HFFc6 (cell line): Measurements from ENCODE around the gene ARHGEF7. TPM values are rescaled to one million over a fixed set of nuclear protein-coding genes. Genes with fewer than 3 reads are reported as not detected.
"Not testable (repeated sequence)": the region's sequence is repeated elsewhere in the genome, so short reads cannot be mapped to it uniquely, and the experiment has no call there.

ENCODE experiments used
- DNase-seq: peaks from one replicate; pipeline ENCODE4 v3.0.0-alpha.2; 2018
- H3K27ac Mint-ChIP-seq: 2 replicates; pipeline ENCODE4 v1.8.0; 2020; ENCODE audit warnings: mild to moderate bottlenecking, mixed read lengths
- H3K27me3 Mint-ChIP-seq: 2 replicates; pipeline ENCODE4 v1.8.0; 2021; ENCODE audit warnings: mild to moderate bottlenecking, moderate library complexity, mixed read lengths; ENCODE audit not compliant: insufficient read depth
- H3K36me3 Mint-ChIP-seq: 2 replicates; pipeline ENCODE4 v1.8.0; 2021; ENCODE audit warnings: low read depth, mixed read lengths
- H3K4me1 Mint-ChIP-seq: 2 replicates; pipeline ENCODE4 v1.8.0; 2020; ENCODE audit warnings: low read depth, mixed read lengths
- H3K4me3 Mint-ChIP-seq: 2 replicates; pipeline ENCODE4 v1.8.0; 2020; ENCODE audit warnings: mild to moderate bottlenecking, moderate library complexity, mixed read lengths
- H3K9me3 Mint-ChIP-seq: 2 replicates; pipeline ENCODE4 v1.8.0; 2020; ENCODE audit warnings: mild to moderate bottlenecking, mixed read lengths
- CTCF ChIP-seq: fragments of 200-600 bp; sonication (generic); IDR thresholded peaks from 2 replicates; pipeline ENCODE4 v1.5.0; 2021; ENCODE audit warnings: antibody characterized with exemption, mild to moderate bottlenecking
- total RNA-seq, 6 experiments: library from RNA; stranded (reverse); fragmentation: NEBNext Ultra II Directional; extraction: Animal tissue kit (Norgen Biotek cat#: 25700); gene quantifications; 2 replicates in 1 of 6; 3 replicates in 5 of 6; pipeline ENCODE4 v1.2.3, GENCODE V29; 2021

ARHGEF7 gene
- total RNA-seq, 6 experiments from 2014 or later, result 32.3 to 38.1 (median 35.0) TPM

- Mint-ChIP-seq H3K27me3 (peaks cover 32% of the 10 kb centered on the region), H3K4me1 (no peaks in the 10 kb centered on the region), H3K9me3 (peaks cover 30% of the 10 kb centered on the region), H3K36me3 (peaks cover 18% of the 10 kb centered on the region; the same call in 1 of the 2 replicates), H3K27ac (no peak overlapping the region), H3K4me3 (no peak overlapping the region)
- no peak for TF ChIP-seq CTCF
- DNase-seq, result peak; percentile 8
Observed at GRCh38 chr13:111074826-111075225, 40.3 kb upstream of the ARHGEF7 start.

DNA sequence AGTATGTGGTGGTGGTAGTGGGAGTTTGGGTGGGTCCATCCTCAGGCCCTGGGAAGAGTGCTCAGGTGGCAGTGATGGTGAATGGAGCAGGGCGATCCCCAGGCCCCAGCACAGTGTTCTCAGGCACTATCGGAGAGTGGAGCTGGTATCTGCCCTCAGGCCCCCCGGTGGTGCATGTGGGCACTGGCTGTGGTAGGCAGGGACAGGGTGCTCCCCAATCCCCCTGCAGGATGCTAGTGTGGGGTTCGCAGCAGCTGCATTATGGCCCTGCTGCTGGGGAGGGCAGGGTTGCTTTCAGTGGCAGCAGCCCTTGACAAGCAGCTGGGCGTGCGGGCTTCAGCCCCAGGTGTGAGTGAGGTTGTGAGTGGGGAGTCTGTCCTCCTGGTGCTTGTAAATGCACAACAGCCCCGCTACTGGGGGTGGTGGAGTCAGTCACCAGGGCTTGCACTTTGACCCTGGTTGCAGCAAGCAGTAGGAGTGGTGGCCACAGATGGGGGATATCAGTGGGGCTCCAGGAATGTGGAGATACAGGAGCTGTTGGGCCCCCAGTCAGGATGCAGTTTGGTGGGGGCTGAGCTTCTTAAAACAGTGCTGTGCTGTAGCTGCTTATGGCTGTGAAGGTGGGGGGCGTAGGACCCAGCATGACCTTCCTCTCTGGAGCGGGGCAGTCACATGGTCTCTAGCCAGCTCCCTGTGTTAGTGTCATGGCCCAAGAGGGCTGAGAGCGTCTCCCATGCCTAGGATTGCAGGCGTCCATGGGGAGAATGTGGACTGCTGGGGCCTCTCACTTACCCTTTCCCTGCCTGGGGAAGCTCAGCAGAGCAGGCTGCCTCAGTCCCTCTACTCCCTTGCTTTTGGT is 38.7 kb upstream of the ARHGEF7 start:
- no peak overlapping the region for H3K27ac Mint-ChIP-seq
- peaks cover 31% of the 10 kb centered on the region for H3K27me3 Mint-ChIP-seq
- H3K36me3 Mint-ChIP-seq, result peaks cover 9% of the 10 kb centered on the region; the same call in 1 of the 2 replicates
- peak; percentile 35 for TF ChIP-seq CTCF
- DNase-seq, result no peak
- no peak overlapping the region for H3K4me3 Mint-ChIP-seq
- no peaks in the 10 kb centered on the region for H3K4me1 Mint-ChIP-seq
- peaks cover 19% of the 10 kb centered on the region for H3K9me3 Mint-ChIP-seq

- H3K27ac Mint-ChIP-seq, result no peak overlapping the region
- peaks cover 31% of the 10 kb centered on the region for H3K27me3 Mint-ChIP-seq
- no peaks in the 10 kb centered on the region for H3K4me1 Mint-ChIP-seq
- no peak for DNase-seq
- no peak for TF ChIP-seq CTCF
- H3K4me3 Mint-ChIP-seq, result no peak overlapping the region
- peaks cover 6% of the 10 kb centered on the region; the same call in 1 of the 2 replicates for H3K9me3 Mint-ChIP-seq
- peaks cover 6% of the 10 kb centered on the region; the same call in 1 of the 2 replicates for H3K36me3 Mint-ChIP-seq
Observed at GRCh38 chr13:111079375-111079774, 35.7 kb upstream of the ARHGEF7 start.

- peaks cover 29% of the 10 kb centered on the region for H3K27me3 Mint-ChIP-seq
- no peak overlapping the region for H3K4me3 Mint-ChIP-seq
- no peaks in the 10 kb centered on the region for H3K9me3 Mint-ChIP-seq
- DNase-seq, result no peak
- no peak for TF ChIP-seq CTCF
- H3K36me3 Mint-ChIP-seq, result no peaks in the 10 kb centered on the region
- no peaks in the 10 kb centered on the region for H3K4me1 Mint-ChIP-seq
- H3K27ac Mint-ChIP-seq, result no peak overlapping the region
Observed at GRCh38 chr13:111080642-111081041, 34.5 kb upstream of the ARHGEF7 start.

DNA sequence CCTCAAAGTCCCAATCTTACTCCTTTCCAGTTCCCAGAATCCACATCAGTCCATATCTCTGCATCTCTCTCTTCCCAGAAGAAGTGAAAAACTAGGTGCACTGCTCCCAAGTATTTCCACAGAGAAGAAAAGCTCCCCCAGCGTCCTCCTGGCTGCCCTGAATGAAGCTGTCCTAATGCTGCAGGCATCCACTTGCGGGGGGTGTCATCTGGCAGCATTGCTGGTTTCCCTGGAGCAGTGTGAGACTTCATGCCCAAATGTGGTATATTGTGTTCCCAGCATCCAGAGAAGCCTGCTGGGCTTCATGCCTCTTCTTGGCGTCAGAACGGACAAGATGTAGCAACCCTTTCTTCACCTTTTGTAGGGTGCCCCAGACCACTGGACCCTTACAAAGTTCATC is 32.9 kb upstream of the ARHGEF7 start:
- no peak for TF ChIP-seq CTCF
- Mint-ChIP-seq H3K4me3 (no peak overlapping the region), H3K4me1 (no peaks in the 10 kb centered on the region), H3K36me3 (no peaks in the 10 kb centered on the region), H3K9me3 (no peaks in the 10 kb centered on the region), H3K27me3 (peaks cover 30% of the 10 kb centered on the region), H3K27ac (no peak overlapping the region)
- no peak for DNase-seq

GRCh38 chr13:111082769-111083168 is 32.3 kb upstream of the ARHGEF7 start:
- H3K27ac Mint-ChIP-seq, H3K36me3 Mint-ChIP-seq, DNase-seq, H3K4me1 Mint-ChIP-seq, H3K9me3 Mint-ChIP-seq, H3K4me3 Mint-ChIP-seq: not testable (repeated sequence)
- peaks cover 25% of the 10 kb centered on the region for H3K27me3 Mint-ChIP-seq

GRCh38 chr13:111083693-111084092 is 31.4 kb upstream of the ARHGEF7 start:
- peaks cover 19% of the 10 kb centered on the region for H3K27me3 Mint-ChIP-seq
- not testable (repeated sequence) for H3K4me1 Mint-ChIP-seq, H3K9me3 Mint-ChIP-seq, DNase-seq, H3K27ac Mint-ChIP-seq, H3K4me3 Mint-ChIP-seq, H3K36me3 Mint-ChIP-seq
